DND-41 (cell line): ENCODE data around the gene UBE2A.

Experiments used
- CTCF ChIP-seq: IDR thresholded peaks from 2 replicates; pipeline ENCODE4 v1.5.1; 2012; ENCODE audit warnings: borderline replicate concordance, low read length, moderate library complexity, mild to moderate bottlenecking; ENCODE audit not compliant: poor library complexity, severe bottlenecking; ENCODE audit errors: extremely low read depth
- EZH2 ChIP-seq: IDR thresholded peaks from 3 replicates; pipeline ENCODE4 v1.6.1; 2012; ENCODE audit warnings: borderline replicate concordance, low read depth, mild to moderate bottlenecking, moderate library complexity, low read length, inconsistent platforms; ENCODE audit not compliant: severe bottlenecking

GRCh38 chrX:119622356-119623232 is 48.2 kb downstream of the UBE2A start:
- TF ChIP-seq CTCF (no peak), EZH2 (no peak)
